ENCODE results near the gene LIMA1.

The LIMA1 gene

DNA sequence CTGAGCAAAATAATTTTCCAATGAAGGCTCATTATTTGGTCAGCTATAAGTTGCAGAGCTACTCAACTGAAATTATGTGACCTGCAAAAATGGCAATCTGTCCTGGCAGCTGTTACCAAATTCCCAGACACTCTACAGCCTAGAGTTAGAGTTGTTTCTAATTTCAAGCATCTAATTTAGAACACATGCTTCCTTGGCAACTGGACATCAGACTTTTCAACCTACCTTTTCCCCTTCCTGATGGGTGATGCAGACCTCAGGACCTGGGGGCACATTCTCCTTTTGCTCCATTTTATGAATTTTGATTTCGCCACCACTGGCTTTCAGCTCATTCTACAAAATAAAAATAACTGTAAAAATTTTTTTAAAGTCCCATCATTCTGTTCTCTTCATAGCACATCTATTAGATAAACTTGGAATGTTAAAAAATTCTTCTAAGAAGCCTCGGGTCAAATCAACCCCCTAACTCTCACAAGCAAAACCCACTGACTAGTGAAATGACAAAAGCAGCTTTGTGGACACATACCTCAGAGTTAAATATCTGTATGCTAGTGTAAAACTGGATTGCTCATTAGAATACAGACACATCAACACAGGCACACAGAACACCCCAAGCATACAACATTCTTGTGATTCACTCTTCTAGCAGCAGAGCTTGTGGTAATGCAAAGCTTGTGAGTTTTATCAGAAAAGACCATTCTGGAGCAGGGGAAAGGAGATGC lies 82.6 kb downstream of the LIMA1 start:
- no peak for DNase-seq
- in situ Hi-C loops (cut with HindIII; ENCODE audit: low pct_ligation_motif_present, low pct_unique_long_range_greater_than_20kb, low sequenced_read_pairs): no loop called here

DNA sequence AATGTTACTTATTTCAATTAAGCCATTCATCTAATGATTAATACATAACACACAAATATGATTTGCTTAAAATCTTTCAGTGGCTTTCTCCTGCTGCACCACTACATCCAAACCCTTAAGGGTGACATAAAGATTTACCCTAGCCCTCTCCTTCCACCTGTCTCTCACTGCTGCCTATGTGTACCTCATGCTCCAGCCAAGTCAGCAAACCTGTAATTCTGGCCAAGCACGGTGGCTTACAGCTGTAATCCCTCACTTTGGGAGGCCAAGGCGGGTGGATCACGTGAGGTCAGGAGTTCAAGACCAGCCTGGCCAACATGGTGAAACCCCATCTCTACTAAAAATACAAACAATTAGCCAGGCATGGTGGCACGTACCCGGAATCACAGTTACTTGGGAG lies 84.5 kb downstream of the LIMA1 start:
- in situ Hi-C loops (cut with HindIII; ENCODE audit: low pct_ligation_motif_present, low pct_unique_long_range_greater_than_20kb, low sequenced_read_pairs): no loop called here
- DNase-seq: no peak

DNA sequence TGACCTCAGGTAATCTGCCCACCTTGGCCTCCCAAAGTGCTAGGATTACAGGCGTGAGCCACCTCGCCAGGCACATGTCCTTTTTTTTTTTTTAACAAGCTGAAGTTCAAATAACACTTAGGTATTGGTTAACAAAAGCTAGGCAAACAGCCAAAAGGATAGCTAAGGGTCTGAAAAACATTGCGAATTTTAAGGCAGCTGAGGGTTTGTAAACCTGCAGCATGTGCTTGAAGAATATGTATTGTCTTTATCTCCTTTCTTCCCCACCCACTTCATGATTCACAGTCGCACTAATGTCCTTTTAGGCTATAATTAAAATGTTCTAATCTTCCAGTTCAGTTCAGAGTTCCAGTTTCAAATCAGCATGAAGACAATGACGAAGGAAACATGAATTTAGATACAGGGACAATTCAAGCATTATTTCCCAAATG lies 86.0 kb downstream of the LIMA1 start:
- in situ Hi-C loops (cut with HindIII; ENCODE audit: low pct_ligation_motif_present, low pct_unique_long_range_greater_than_20kb, low sequenced_read_pairs): no loop called here
- DNase-seq: no peak

DNA sequence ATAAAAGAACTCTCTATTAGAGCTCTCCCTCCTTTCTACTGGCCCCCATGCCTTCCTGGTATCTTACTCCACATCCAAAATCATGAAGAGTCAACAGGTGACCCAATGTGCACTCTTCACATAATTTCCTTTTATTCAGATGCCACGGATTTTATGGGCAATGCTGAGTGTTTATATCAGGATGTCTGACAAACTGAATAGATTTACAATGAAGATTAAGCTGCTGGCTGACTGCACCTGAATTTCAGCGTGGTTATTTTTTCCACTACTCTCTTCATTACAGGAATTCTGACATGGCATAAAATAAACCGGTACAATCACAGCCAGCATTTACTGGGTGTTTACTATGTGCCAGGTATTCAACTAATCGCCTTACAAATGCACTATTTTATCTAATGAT lies 86.8 kb downstream of the LIMA1 start:
- in situ Hi-C loops (cut with HindIII; ENCODE audit: low pct_ligation_motif_present, low pct_unique_long_range_greater_than_20kb, low sequenced_read_pairs): no loop called here
- DNase-seq: no peak

DNA sequence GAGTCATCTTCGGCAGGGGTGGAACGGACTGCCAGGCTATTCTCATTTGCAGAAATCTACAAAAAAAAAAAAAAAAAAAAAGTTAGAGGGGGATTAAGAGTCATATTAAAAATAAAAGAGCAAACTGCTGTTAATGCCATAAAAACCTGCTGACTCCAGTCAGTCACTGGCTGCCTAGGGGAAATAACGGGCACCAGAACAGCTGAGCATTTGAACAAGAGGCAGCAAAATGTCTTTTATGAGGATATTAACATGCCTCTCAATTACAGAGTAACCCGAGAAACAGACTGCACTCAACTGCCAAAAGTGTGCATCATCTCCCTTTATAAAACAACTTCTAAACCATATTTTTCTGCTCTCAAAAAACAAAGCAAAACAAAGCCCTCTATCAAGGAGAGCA lies 87.5 kb downstream of the LIMA1 start:
- DNase-seq: no peak
- in situ Hi-C loops (cut with HindIII; ENCODE audit: low pct_ligation_motif_present, low pct_unique_long_range_greater_than_20kb, low sequenced_read_pairs): no loop called here

DNA sequence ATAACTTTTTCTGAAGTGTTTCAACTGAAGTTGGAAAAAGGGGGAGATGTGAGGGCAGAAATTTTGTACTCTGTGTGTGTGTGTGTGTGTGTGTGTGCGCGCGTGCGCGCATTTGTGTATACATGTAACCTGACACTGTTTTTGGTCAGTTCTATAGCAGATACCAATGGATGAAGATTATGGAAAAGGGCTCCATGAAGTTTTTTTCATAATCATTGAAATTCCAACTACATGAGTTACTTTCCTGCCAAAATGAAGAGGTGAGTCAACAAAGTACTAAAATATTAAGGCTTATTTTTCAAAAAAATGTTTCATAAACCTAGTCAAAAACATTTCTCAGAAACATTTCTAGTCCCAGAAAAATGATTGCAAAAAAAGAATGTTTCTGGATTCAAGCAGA lies 90.4 kb downstream of the LIMA1 start:
- DNase-seq: no peak
- in situ Hi-C loops (cut with HindIII; ENCODE audit: low pct_ligation_motif_present, low pct_unique_long_range_greater_than_20kb, low sequenced_read_pairs): no loop called here

DNA sequence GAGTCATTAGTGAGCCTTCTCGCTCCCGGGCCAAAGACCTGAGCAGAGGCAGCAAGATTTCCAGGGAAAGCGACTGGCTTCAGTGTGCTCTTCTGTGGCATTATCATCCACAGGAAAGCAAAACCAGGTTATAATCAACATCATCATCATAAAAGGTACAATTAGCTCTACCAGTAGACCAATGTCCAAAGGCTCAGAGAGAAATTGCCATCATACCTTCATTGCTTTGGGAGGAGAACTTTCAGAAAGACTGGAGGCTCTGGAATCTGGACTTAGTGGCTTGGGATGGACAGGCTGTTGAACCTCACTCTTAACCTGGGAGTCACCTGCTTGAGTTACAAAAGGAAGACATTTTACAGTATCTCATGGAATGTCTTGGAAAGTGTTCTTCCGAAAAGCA lies 91.1 kb downstream of the LIMA1 start:
- no peak for DNase-seq
- in situ Hi-C loops (cut with HindIII; ENCODE audit: low pct_ligation_motif_present, low pct_unique_long_range_greater_than_20kb, low sequenced_read_pairs): no loop called here

DNA sequence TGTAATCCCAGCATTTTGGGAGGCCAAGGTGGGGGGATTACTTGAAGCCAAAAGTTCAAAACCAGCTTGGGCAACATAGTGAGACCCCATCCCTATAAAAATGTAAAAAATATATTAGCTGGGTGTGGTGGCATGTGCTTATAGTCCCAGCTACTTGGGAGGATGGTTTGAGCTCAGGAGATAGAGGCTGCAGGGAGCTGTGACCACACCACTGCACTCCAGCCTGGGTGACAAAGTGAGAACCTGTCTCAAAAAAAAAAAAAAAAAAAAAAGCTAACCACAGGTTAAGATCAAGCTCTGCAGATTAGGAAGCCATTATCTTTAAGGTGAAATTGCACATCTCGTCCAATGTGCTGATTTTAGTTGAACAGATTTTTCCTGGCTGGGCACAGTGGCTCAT lies 92.5 kb downstream of the LIMA1 start:
- DNase-seq: no peak
- in situ Hi-C loops (cut with HindIII; ENCODE audit: low pct_ligation_motif_present, low pct_unique_long_range_greater_than_20kb, low sequenced_read_pairs): no loop called here

DNA sequence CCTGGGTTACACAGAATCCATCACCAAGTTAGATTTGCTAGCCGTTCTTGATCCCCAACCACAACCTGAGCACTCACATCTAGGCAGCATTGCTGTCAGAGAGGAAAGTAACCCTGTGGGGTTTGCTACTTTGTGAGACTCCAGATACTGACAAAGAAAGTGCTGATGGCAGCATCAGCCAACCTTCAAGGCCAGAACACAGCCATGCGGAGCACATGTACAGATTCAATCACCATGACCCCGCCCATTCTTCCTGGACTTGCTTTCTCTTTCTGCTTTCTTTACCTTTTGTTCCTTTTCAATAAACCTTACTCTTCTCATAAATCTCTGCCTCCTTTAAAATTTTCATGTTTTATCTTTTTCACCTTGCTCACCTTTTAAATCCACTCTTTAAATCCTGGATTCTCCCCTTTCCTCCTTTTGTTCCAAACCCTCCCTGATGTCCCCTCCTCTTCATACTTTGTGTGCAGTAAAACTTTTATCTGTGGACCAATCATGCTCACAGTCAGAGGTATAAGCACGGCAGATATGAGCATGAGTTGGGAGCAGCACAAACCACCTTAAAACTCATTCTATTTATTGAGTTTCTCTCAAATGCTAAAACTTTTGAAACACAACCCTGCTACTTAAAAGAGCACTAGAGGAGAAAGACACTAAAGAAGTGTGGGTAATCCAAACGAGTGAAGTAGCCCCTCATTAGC lies 94.3 kb downstream of the LIMA1 start:
- in situ Hi-C loops (cut with HindIII; ENCODE audit: low pct_ligation_motif_present, low pct_unique_long_range_greater_than_20kb, low sequenced_read_pairs): no loop called here
- no peak for DNase-seq

DNA sequence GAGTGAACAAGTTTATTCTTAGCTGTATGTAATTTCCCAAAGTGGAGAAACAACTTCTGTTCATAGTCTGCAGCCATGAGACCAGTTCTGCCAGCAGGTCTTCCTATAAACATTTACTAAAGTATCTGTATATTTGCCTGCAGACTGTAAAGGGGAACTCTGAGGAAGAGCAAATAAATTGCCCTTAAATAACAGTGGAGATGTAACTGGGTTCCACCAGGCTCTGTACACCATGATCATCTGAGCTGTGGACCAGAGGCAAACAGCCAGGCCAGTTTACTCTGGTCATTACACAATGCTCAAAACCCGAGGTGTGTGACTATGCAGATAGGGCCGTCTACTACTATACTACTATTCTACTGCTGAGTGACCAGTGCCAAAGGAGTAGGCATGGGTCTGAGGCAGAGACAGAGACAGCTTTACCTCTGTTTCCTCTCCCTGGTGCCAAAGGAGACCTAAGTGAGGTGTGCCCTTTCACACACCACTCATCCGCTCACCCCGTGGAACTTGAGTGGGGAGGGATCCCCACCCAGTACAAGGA lies 95.0 kb downstream of the LIMA1 start:
- in situ Hi-C loops (cut with HindIII; ENCODE audit: low pct_ligation_motif_present, low pct_unique_long_range_greater_than_20kb, low sequenced_read_pairs): no loop called here
- no peak for DNase-seq

DNA sequence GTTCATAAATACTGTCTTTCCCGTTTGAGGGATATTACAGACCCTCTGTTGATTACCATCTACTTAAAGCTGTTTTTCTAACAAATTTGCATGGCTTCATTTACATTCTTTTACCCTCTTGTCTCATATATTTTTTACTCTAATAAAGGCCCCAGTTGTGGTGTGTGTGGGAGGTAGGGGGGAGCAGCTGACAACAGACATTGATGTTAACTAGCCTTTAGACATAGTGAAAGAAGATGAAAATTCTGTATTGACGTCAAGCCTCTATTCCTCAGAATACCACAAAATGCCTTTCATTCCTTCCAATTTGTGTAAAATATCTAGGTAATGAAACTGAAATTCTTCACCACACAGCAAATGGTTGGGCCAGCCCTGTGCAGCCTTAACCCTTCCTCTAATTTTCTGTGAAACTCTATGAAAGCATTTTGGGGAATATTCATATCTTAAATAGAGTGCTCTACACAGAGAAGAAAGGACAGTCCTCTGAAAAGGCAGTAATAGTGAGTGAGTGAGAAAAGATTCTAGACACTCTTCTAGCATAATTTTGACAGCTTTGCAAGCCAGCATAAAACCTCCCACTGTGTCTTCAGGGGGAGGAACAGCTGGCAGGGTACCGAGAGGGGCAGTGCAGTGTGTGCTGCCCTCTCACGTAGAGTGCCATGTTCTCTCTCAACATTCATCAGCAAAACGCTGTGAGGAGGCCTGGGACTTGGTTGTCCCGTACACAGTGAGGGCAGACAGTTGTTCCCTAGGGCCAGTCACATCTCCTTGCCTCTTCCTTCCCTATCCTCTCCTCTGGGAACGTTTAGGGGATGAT lies 96.0 kb downstream of the LIMA1 start:
- DNase-seq: no peak
- in situ Hi-C loops (cut with HindIII; ENCODE audit: low pct_ligation_motif_present, low pct_unique_long_range_greater_than_20kb, low sequenced_read_pairs): no loop called here

DNA sequence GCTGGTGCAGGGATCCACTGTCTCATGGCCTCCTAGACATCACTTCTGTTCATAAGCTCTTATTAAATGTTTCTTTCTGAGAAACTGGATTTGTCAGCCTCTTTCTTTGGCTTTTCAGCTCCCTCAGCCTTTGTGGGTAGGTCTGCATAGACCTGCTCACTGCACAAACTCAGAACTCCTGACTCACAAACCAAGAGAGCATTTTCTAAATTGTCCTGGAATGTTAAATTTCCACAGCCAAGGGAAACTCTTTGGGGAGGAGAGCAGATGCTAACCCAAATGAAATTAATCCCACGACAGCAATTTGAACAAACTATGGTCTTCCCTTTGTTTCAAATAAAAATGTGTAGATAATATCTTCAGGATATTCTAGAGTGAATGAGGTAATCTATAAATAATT lies 96.6 kb downstream of the LIMA1 start:
- in situ Hi-C loops (cut with HindIII; ENCODE audit: low pct_ligation_motif_present, low pct_unique_long_range_greater_than_20kb, low sequenced_read_pairs): no loop called here
- no peak for DNase-seq

DNA sequence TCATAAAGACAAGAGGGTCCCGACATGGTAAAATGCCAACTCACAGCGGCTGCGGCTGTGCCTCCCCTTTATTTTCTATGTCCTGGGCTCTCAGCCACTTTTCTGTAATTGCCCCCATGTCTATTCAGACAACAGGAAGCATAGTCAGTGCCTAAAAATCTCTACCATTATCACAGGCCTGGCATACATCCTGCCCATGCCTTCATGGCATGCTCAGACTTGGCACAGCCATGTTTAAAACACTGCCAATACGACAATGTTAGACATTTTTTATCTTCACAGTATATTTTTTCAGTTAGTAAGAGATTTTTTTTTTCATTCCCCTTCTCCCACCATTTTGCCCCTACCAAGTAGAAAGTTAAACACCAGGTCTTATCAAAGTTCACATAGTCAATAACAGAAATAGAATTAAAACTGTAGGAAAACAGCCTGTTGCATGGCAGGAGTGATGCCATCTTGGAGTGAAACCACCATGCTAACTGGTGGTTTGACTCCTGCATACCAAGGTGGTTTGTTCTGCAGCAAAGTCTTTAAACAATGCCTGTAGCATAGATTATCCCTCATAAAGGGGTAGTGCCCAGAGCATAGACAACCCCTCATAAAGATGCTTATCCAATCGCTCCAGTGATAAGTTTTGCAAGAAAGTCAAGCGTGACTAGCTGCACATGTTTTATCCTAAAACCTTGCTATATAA lies 97.2 kb downstream of the LIMA1 start:
- in situ Hi-C loops (cut with HindIII; ENCODE audit: low pct_ligation_motif_present, low pct_unique_long_range_greater_than_20kb, low sequenced_read_pairs): no loop called here
- no peak for DNase-seq

DNA sequence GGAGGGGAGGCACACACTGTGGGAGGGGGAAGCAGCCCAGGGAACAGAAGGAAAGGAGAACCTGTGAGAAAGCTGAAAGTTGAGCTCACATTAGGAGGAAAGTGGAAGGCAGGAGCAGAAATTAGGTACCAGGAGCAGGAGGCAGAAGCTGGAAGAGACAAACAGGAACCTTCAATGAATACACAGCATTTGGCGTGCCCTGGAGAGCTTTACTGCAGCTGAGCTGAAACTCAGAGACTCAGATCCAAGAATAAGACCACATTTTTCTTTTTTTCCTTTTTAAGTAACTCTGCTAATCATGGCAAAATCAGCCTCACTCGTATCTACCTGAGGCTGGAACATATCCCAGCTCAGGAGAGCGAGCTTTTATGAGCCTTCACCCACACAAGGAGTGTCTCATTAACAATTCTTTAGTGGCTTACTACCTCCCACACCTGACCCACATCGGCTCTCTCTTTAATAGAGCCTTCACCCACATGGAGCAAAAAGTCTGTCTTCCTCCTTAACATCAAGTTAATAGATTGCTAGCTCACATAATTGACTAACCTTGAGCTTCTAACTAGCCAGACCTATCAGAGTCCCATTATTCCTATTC lies 97.9 kb downstream of the LIMA1 start:
- no peak for DNase-seq
- in situ Hi-C loops (cut with HindIII; ENCODE audit: low pct_ligation_motif_present, low pct_unique_long_range_greater_than_20kb, low sequenced_read_pairs): no loop called here

DNA sequence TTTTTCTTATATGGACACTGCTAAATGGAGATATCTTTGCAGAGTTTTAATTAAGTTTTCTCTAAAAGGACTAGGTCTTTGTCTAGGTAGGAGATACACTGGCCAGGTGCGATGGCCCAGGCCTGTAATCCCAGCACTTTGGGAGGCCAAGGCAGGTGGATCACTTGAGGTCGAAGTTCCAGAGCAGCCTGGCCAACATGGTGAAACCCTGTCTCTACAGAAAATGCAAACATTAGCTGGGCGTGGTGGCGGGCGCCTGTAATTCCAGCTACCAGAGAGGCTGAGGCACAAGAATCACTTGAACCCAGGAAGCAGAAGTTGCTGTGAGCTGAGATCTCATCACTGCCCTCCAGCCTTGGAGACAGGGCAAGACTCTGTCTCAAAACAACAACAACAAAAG lies 99.1 kb downstream of the LIMA1 start:
- in situ Hi-C loops (cut with HindIII; ENCODE audit: low pct_ligation_motif_present, low pct_unique_long_range_greater_than_20kb, low sequenced_read_pairs): no loop called here
- no peak for DNase-seq

DNA sequence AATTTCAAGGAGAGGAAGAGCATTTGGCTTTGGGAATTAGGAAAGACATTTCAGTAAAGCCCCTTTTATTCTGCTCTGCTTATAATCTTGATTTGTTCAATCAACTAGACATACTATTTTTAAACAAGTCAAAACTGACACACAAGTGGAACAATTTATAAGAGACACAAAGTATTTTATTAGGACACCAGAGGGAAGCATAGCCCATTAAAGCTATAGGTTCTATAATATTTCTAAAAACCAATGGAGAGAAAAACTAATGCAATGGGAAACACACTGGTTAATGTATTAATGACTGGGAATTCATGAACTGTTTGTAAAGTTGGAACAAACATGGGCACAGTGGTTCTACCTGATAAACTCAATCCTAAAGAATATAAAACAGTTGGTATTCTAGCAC lies 100.9 kb downstream of the LIMA1 start:
- in situ Hi-C loops (cut with HindIII; ENCODE audit: low pct_ligation_motif_present, low pct_unique_long_range_greater_than_20kb, low sequenced_read_pairs): no loop called here
- DNase-seq: peak; percentile 42

DNA sequence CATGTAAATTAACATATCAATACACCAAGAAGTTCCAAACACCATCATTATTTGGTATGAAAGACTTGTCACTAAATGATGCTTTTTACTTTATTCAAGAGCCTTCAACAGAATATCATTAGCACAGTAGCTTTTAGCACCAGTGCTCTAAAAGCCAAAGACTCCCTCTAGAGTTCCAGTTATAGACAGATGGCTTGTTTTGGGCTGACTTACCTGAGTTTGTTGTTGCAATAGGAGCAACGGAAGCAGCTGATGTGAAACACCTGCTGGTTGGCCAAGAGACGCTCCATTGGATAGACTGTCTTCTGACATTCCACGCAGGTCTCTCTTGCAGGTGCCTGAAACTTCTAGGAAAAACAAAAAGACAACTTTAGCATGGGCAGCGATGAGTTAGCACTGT lies 101.6 kb downstream of the LIMA1 start:
- in situ Hi-C loops (cut with HindIII; ENCODE audit: low pct_ligation_motif_present, low pct_unique_long_range_greater_than_20kb, low sequenced_read_pairs): no loop called here
- no peak for DNase-seq

DNA sequence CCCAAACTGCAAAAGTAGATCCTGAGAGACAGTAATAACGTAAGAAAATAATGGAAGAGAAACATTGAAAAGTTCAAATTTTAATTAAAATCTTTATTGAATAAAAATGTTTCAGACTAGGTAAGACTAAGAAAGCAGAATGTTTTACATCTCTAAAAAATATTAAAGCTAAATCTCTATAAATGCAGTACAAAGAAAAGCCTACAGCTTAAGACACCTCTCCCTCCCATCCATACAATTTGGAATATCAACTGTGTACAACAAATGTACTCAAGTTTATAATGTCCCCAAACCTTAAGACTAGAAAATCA lies 107.6 kb downstream of the LIMA1 start:
- in situ Hi-C loops (cut with HindIII; ENCODE audit: low pct_ligation_motif_present, low pct_unique_long_range_greater_than_20kb, low sequenced_read_pairs): no loop called here
- no peak for DNase-seq

All from ACHN (cell line).